DND-41 (cell line): ENCODE data around the gene FHL3.

Experiments used
- ATAC-seq: fragments of 200-7000 bp; cut with Tn5 transposase; 3 replicates; pipeline ENCODE4 v1.9.1; 2021; ENCODE audit warnings: low read depth; ENCODE audit not compliant: insufficient read depth
- DNase-seq: peaks from one replicate; pipeline ENCODE4 v3.0.0-alpha.2; 2020
- H2AFZ ChIP-seq: 2 replicates; pipeline ENCODE4 v1.6.0; 2012; ENCODE audit warnings: low read depth, low read length
- H3K27ac ChIP-seq: 2 replicates; pipeline ENCODE4 v1.5.1; 2012; ENCODE audit warnings: low read length, inconsistent platforms
- H3K27me3 ChIP-seq: fragments of 200-600 bp; sonication (generic); 2 replicates; pipeline ENCODE4 v1.6.0; 2012; ENCODE audit warnings: low read length, mild to moderate bottlenecking, inconsistent platforms; ENCODE audit not compliant: insufficient read depth, poor library complexity
- H3K36me3 ChIP-seq: 2 replicates; pipeline ENCODE4 v1.5.1; 2012; ENCODE audit warnings: low read length, inconsistent platforms; ENCODE audit not compliant: insufficient read depth
- H3K4me1 ChIP-seq: 2 replicates; pipeline ENCODE4 v1.5.1; 2012; ENCODE audit warnings: mild to moderate bottlenecking, low read length; ENCODE audit not compliant: insufficient read depth
- H3K4me2 ChIP-seq: 2 replicates; pipeline ENCODE4 v1.6.0; 2012; ENCODE audit warnings: mild to moderate bottlenecking, moderate library complexity, low read length, inconsistent platforms; ENCODE audit not compliant: insufficient read depth
- H3K4me3 ChIP-seq, 2 experiments: fragments of 200-600 bp in 1 of 2; shearing (Covaris generic) in 1 of 2; 2 replicates each; pipeline ENCODE4 v1.5.1; 2012 to 2016; ENCODE audit warnings: inconsistent platforms in 2 of 2, low read length in 2 of 2, mild to moderate bottlenecking in 2 of 2, low read depth in 1 of 2, moderate library complexity in 1 of 2
- H3K79me2 ChIP-seq: 2 replicates; pipeline ENCODE4 v1.6.0; 2012; ENCODE audit warnings: low read length, inconsistent platforms; ENCODE audit not compliant: insufficient read depth
- H3K9ac ChIP-seq: 2 replicates; pipeline ENCODE4 v1.6.0; 2012; ENCODE audit warnings: low read depth, mild to moderate bottlenecking, inconsistent platforms, low read length, moderate library complexity
- H3K9me3 ChIP-seq: 2 replicates; pipeline ENCODE4 v1.5.1; 2012; ENCODE audit warnings: low read length, moderate library complexity, mild to moderate bottlenecking, inconsistent platforms; ENCODE audit not compliant: insufficient read depth, severe bottlenecking
- H4K20me1 ChIP-seq: 2 replicates; pipeline ENCODE4 v1.6.0; 2012; ENCODE audit warnings: low read length; ENCODE audit not compliant: insufficient read depth
- CTCF ChIP-seq: IDR thresholded peaks from 2 replicates; pipeline ENCODE4 v1.5.1; 2012; ENCODE audit warnings: borderline replicate concordance, low read length, moderate library complexity, mild to moderate bottlenecking; ENCODE audit not compliant: poor library complexity, severe bottlenecking; ENCODE audit errors: extremely low read depth
- EZH2 ChIP-seq: IDR thresholded peaks from 3 replicates; pipeline ENCODE4 v1.6.1; 2012; ENCODE audit warnings: borderline replicate concordance, low read depth, mild to moderate bottlenecking, moderate library complexity, low read length, inconsistent platforms; ENCODE audit not compliant: severe bottlenecking

FHL3 gene

GRCh38 chr1:38000529-38001455 is 4.5 kb downstream of the FHL3 start:
- no peak for TF ChIP-seq EZH2
- no peak for TF ChIP-seq CTCF
- H3K4me3 ChIP-seq: no peak overlapping the region
- H4K20me1 ChIP-seq: no peaks in the 10 kb centered on the region; the same call in 1 of the 2 replicates
- DNase-seq: no peak
- no peak overlapping the region for H3K4me2 ChIP-seq
- ATAC-seq: no peak
- H3K27me3 ChIP-seq: no peaks in the 10 kb centered on the region
- H3K36me3 ChIP-seq: peaks cover 18% of the 10 kb centered on the region
- no peaks in the 10 kb centered on the region for H3K9me3 ChIP-seq
- no peaks in the 10 kb centered on the region for H3K79me2 ChIP-seq
- H2AFZ ChIP-seq: no peak overlapping the region
- H3K27ac ChIP-seq: no peak overlapping the region
- H3K4me1 ChIP-seq: peaks cover 18% of the 10 kb centered on the region
- H3K9ac ChIP-seq: no peak overlapping the region

- Histone ChIP-seq H3K36me3 (peaks cover 18% of the 10 kb centered on the region), H2AFZ (no peak overlapping the region), H4K20me1 (no peaks in the 10 kb centered on the region; the same call in 1 of the 2 replicates), H3K79me2 (no peaks in the 10 kb centered on the region), H3K9ac (no peak overlapping the region; the same call in 1 of the 2 replicates), H3K4me3 (no peak overlapping the region), H3K4me2 (no peak overlapping the region), H3K9me3 (no peaks in the 10 kb centered on the region), H3K4me1 (peaks cover 16% of the 10 kb centered on the region), H3K27me3 (no peaks in the 10 kb centered on the region), H3K27ac (no peak overlapping the region)
- DNase-seq (no peak), ATAC-seq (no peak)
- TF ChIP-seq EZH2 (no peak), CTCF (no peak)
These were observed 5.1 kb downstream of the FHL3 start for GRCh38 chr1:38000233-38000528.

GRCh38 chr1:37999430-38000232 is 5.7 kb downstream of the FHL3 start:
- Histone ChIP-seq H3K9ac (no peak overlapping the region; the same call in 1 of the 2 replicates), H3K9me3 (no peaks in the 10 kb centered on the region), H3K4me3 (no peak overlapping the region), H3K4me2 (no peak overlapping the region), H3K27me3 (no peaks in the 10 kb centered on the region), H3K36me3 (peaks cover 18% of the 10 kb centered on the region), H3K79me2 (no peaks in the 10 kb centered on the region), H3K27ac (no peak overlapping the region), H4K20me1 (no peaks in the 10 kb centered on the region; the same call in 1 of the 2 replicates), H2AFZ (no peak overlapping the region), H3K4me1 (peaks cover 13% of the 10 kb centered on the region)
- no peak for TF ChIP-seq CTCF
- TF ChIP-seq EZH2: no peak
- ATAC-seq (no peak), DNase-seq (no peak)
